PFSK-1 (cell line): ENCODE measurements around the gene BRD7.

Source experiments
- POLR2AphosphoS5 ChIP-seq: IDR thresholded peaks from 2 replicates; pipeline ENCODE4 v1.6.1; 2012; ENCODE audit warnings: low read depth, mild to moderate bottlenecking, control low read depth, low read length, moderate library complexity
- SIN3A ChIP-seq: IDR thresholded peaks from 2 replicates; pipeline ENCODE4 v1.6.1; 2012; ENCODE audit warnings: mild to moderate bottlenecking, low read length, moderate library complexity, borderline replicate concordance; ENCODE audit not compliant: insufficient read depth
- TAF1 ChIP-seq: IDR thresholded peaks from 2 replicates; pipeline ENCODE4 v1.6.1; 2012; ENCODE audit warnings: low read length, control low read depth, borderline replicate concordance; ENCODE audit not compliant: insufficient read depth
- TF ChIP-seq, protein P1 (sequence below), 2 experiments: IDR thresholded peaks; 2 replicates each; pipeline versions ENCODE4 v1.6.1 to v1.8.0; 2011 to 2012; ENCODE audit warnings: low read depth in 2 of 2, low read length in 2 of 2, control low read depth in 1 of 2, inconsistent platforms in 1 of 2, mild to moderate bottlenecking in 1 of 2, moderate library complexity in 1 of 2; ENCODE audit not compliant: insufficient read depth in 1 of 2

DNA sequence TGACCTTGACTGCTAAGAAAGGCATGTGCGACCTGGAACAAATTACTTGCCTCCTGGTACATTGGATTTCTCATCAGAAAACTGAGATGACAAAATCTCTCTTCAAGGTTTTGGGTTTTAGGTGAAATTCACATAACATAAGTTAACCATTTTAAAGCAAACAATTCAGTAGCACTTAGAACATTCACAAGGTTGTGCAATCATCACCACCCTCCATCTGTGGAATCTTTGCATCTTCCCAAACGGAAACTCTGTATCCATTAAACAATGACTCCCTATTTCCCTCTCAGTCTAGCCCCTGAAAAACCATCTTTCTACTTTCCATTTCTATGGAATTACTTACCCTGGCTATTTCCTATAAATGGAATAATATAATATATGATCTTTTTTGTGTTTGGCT, 42.2 kb upstream of the BRD7 start:
- no peak for TF ChIP-seq POLR2AphosphoS5
- no peak for TF ChIP-seq SIN3A
- no peak for TF ChIP-seq TAF1
- TF ChIP-seq, protein P1, sequence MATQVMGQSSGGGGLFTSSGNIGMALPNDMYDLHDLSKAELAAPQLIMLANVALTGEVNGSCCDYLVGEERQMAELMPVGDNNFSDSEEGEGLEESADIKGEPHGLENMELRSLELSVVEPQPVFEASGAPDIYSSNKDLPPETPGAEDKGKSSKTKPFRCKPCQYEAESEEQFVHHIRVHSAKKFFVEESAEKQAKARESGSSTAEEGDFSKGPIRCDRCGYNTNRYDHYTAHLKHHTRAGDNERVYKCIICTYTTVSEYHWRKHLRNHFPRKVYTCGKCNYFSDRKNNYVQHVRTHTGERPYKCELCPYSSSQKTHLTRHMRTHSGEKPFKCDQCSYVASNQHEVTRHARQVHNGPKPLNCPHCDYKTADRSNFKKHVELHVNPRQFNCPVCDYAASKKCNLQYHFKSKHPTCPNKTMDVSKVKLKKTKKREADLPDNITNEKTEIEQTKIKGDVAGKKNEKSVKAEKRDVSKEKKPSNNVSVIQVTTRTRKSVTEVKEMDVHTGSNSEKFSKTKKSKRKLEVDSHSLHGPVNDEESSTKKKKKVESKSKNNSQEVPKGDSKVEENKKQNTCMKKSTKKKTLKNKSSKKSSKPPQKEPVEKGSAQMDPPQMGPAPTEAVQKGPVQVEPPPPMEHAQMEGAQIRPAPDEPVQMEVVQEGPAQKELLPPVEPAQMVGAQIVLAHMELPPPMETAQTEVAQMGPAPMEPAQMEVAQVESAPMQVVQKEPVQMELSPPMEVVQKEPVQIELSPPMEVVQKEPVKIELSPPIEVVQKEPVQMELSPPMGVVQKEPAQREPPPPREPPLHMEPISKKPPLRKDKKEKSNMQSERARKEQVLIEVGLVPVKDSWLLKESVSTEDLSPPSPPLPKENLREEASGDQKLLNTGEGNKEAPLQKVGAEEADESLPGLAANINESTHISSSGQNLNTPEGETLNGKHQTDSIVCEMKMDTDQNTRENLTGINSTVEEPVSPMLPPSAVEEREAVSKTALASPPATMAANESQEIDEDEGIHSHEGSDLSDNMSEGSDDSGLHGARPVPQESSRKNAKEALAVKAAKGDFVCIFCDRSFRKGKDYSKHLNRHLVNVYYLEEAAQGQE (IDR thresholded peaks at IDR 0.05; ENCODE audit: insufficient read depth in 1 of 2, low read depth in 2 of 2, low read length in 2 of 2), result no peak
